Measurements from ENCODE around the gene OGDH. TPM values are rescaled to one million over a fixed set of nuclear protein-coding genes. Genes with fewer than 3 reads are reported as not detected.
A peak's percentile ranks its signal among the peaks of the same experiment; 100 is the strongest.

The OGDH gene
- total and polyA plus RNA-seq, 7 donors: 176 to 500 (median 252) TPM

GRCh38 chr7:44754802-44755697 is 148.6 kb downstream of the OGDH start:
- no peaks in the 10 kb centered on the region for H3K9me3 ChIP-seq
- TF ChIP-seq CTCF (IDR thresholded peaks at IDR 0.05): no peak
- ATAC-seq: peak in 2 of 4 donors; percentile 8 to 16
- no peak overlapping the region for H3K27ac ChIP-seq
- no peak overlapping the region for H3K4me3 ChIP-seq
- DNase-seq: no peak
- no peaks in the 10 kb centered on the region for H3K27me3 ChIP-seq (ENCODE audit: insufficient read depth in 3 of 3, low read length in 2 of 3)
- peaks cover 0 to 36% of the 10 kb centered on the region in 2 donors for H3K36me3 ChIP-seq (ENCODE audit: insufficient read depth in 1 of 2, low read depth in 1 of 2)
- intact Hi-C loops (cut with DNase I): loop anchor here (5.0 to 10.0 kb wide), 2 partner anchors 37 to 160 kb away; no protein-coding TSS in a partner anchor
- H3K4me1 ChIP-seq: peaks cover 16% of the 10 kb centered on the region
- WGBS, 3 donors: 86 to 91% (median 86%) methylated on average over 11 of the region's 11 CpGs

- Histone ChIP-seq H3K9me3 (no peaks in the 10 kb centered on the region), H3K27ac (no peak overlapping the region), H3K36me3 (ENCODE audit: insufficient read depth in 1 of 2, low read depth in 1 of 2) (peaks cover 0 to 40% of the 10 kb centered on the region in 2 donors), H3K4me1 (peaks cover 9% of the 10 kb centered on the region), H3K4me3 (no peak overlapping the region), H3K27me3 (ENCODE audit: insufficient read depth in 3 of 3, low read length in 2 of 3) (no peaks in the 10 kb centered on the region)
- intact Hi-C loops (cut with DNase I): loop anchor here in 1 of 2 donors (5.0 to 10.0 kb wide), 2 partner anchors 36 to 161 kb away; no protein-coding TSS in a partner anchor
- DNase-seq: peak in 1 of 2 donors; percentile 30
- WGBS, 3 donors: 46 to 64% (median 57%) methylated on average over 17 of the region's 17 CpGs
- no peak for TF ChIP-seq CTCF (IDR thresholded peaks at IDR 0.05)
- peak in 2 of 4 donors; percentile 7 to 8 for ATAC-seq
Measured at GRCh38 chr7:44755698-44756627, 149.5 kb downstream of the OGDH start.

- H3K36me3 ChIP-seq (ENCODE audit: insufficient read depth in 1 of 2, low read depth in 1 of 2): peaks cover 0 to 49% of the 10 kb centered on the region in 2 donors
- no peak for TF ChIP-seq CTCF (IDR thresholded peaks at IDR 0.05)
- no peaks in the 10 kb centered on the region for H3K27me3 ChIP-seq (ENCODE audit: insufficient read depth in 3 of 3, low read length in 2 of 3)
- 73 to 82% (median 75%) methylated on average over 12 of the region's 12 CpGs for WGBS, 3 donors
- DNase-seq (no peak), ATAC-seq (no peak)
- no peak overlapping the region for H3K4me3 ChIP-seq
- no peaks in the 10 kb centered on the region for H3K9me3 ChIP-seq
- peaks cover 9% of the 10 kb centered on the region for H3K4me1 ChIP-seq
- intact Hi-C loops (cut with DNase I): loop anchor here in 1 of 2 donors (5.0 to 10.0 kb wide), 2 partner anchors 35 to 162 kb away; no protein-coding TSS in a partner anchor
- no peak overlapping the region for H3K27ac ChIP-seq
Measured at GRCh38 chr7:44756904-44757303, 150.5 kb downstream of the OGDH start.

GRCh38 chr7:44757311-44757710 is 150.9 kb downstream of the OGDH start:
- peaks cover 0 to 52% of the 10 kb centered on the region in 2 donors for H3K36me3 ChIP-seq (ENCODE audit: insufficient read depth in 1 of 2, low read depth in 1 of 2)
- WGBS, 3 donors: 56 to 66% (median 59%) methylated on average over 9 to 10 of the region's 10 CpGs
- H3K4me3 ChIP-seq: no peak overlapping the region
- no peaks in the 10 kb centered on the region for H3K9me3 ChIP-seq
- H3K27me3 ChIP-seq (ENCODE audit: insufficient read depth in 3 of 3, low read length in 2 of 3): no peaks in the 10 kb centered on the region
- peak in 1 of 2 donors; percentile 42 for DNase-seq
- ATAC-seq: no peak
- TF ChIP-seq CTCF (IDR thresholded peaks at IDR 0.05): no peak
- peaks cover 9% of the 10 kb centered on the region for H3K4me1 ChIP-seq
- intact Hi-C loops (cut with DNase I): loop anchor here in 1 of 2 donors (5.0 to 10.0 kb wide), 2 partner anchors 35 to 163 kb away; no protein-coding TSS in a partner anchor
- H3K27ac ChIP-seq: no peak overlapping the region

All from psoas muscle (tissue), 8 donors.